Erythroblast (primary cell): ENCODE measurements around the gene NDUFC1.

Source experiments
- GATA1 ChIP-seq: IDR thresholded peaks from 2 replicates; pipeline ENCODE4 v1.6.1; 2011; ENCODE audit warnings: low read depth, mild to moderate bottlenecking, control low read depth, low read length, moderate library complexity
- POLR2A ChIP-seq: IDR thresholded peaks from 2 replicates; pipeline ENCODE4 v1.6.1; 2011; ENCODE audit warnings: mild to moderate bottlenecking, low read length

- TF ChIP-seq POLR2A (no peak), GATA1 (no peak)
Observed at GRCh38 chr4:139331185-139331584, 28.9 kb upstream of the NDUFC1 start.
